ENCODE results near the gene PAGR1.

PAGR1 gene

GRCh38 chr16:29805232-29806098 is 10.5 kb upstream of the PAGR1 start:
- peaks cover 55% of the 10 kb centered on the region for H3K4me1 Mint-ChIP-seq (ENCODE audit: low read depth)
- no peaks in the 10 kb centered on the region for H3K9me3 Mint-ChIP-seq
- peak overlapping the region; percentile 99 for H3K4me3 Mint-ChIP-seq
- intact Hi-C loops (cut with micrococcal nuclease), result loop anchor here (1.0 to 5.0 kb wide), 3 partner anchors 11 to 192 kb away; partner anchors contain the start of genes HIRIP3, INO80E, KIF22 and PAGR1
- H3K27me3 Mint-ChIP-seq, result no peaks in the 10 kb centered on the region
- H3K27ac Mint-ChIP-seq, result peak overlapping the region; percentile 98
- H3K36me3 Mint-ChIP-seq (ENCODE audit: low read depth), result peaks cover 75% of the 10 kb centered on the region

GRCh38 chr16:29806099-29806579 is 9.8 kb upstream of the PAGR1 start, which contains the start of gene MAZ:
Gene MAZ, plus strand, starts transcription at chr16:29806529. Its CDS starts 173 bp downstream, at chr16:29806702.
- Mint-ChIP-seq H3K9me3 (no peaks in the 10 kb centered on the region), H3K27ac (peak within 1 kb of the TSS; percentile 98), H3K36me3 (ENCODE audit: low read depth) (peaks cover 73% of the 10 kb centered on the region), H3K4me3 (peak within 1 kb of the TSS; percentile 99), H3K4me1 (ENCODE audit: low read depth) (peaks cover 62% of the 10 kb centered on the region), H3K27me3 (no peaks in the 10 kb centered on the region)
- intact Hi-C loops (cut with micrococcal nuclease), result loop anchor here (5.0 kb wide), 1 partner anchor 191 kb away; the partner anchor contains the start of genes HIRIP3 and INO80E

- H3K4me3 Mint-ChIP-seq, result peak overlapping the region; percentile 87
- intact Hi-C loops (cut with micrococcal nuclease), result loop anchor here (5.0 kb wide), 1 partner anchor 190 kb away; the partner anchor contains the start of genes HIRIP3 and INO80E
- peaks cover 5% of the 10 kb centered on the region for H3K27me3 Mint-ChIP-seq
- H3K4me1 Mint-ChIP-seq (ENCODE audit: low read depth), result peaks cover 63% of the 10 kb centered on the region
- peaks cover 66% of the 10 kb centered on the region for H3K36me3 Mint-ChIP-seq (ENCODE audit: low read depth)
- H3K9me3 Mint-ChIP-seq, result no peaks in the 10 kb centered on the region
- H3K27ac Mint-ChIP-seq, result peak overlapping the region; percentile 95
Measured at GRCh38 chr16:29806641-29807425, 9.1 kb upstream of the PAGR1 start.

GRCh38 chr16:29807426-29808218 is 8.3 kb upstream of the PAGR1 start:
- Mint-ChIP-seq H3K4me3 (peak overlapping the region; percentile 87), H3K9me3 (no peaks in the 10 kb centered on the region), H3K27ac (peak overlapping the region; percentile 95), H3K4me1 (ENCODE audit: low read depth) (peaks cover 71% of the 10 kb centered on the region), H3K36me3 (ENCODE audit: low read depth) (peaks cover 62% of the 10 kb centered on the region), H3K27me3 (peaks cover 13% of the 10 kb centered on the region)
- intact Hi-C loops (cut with micrococcal nuclease), result loop anchor here (5.0 kb wide), 1 partner anchor 190 kb away; the partner anchor contains the start of genes HIRIP3 and INO80E

DNA sequence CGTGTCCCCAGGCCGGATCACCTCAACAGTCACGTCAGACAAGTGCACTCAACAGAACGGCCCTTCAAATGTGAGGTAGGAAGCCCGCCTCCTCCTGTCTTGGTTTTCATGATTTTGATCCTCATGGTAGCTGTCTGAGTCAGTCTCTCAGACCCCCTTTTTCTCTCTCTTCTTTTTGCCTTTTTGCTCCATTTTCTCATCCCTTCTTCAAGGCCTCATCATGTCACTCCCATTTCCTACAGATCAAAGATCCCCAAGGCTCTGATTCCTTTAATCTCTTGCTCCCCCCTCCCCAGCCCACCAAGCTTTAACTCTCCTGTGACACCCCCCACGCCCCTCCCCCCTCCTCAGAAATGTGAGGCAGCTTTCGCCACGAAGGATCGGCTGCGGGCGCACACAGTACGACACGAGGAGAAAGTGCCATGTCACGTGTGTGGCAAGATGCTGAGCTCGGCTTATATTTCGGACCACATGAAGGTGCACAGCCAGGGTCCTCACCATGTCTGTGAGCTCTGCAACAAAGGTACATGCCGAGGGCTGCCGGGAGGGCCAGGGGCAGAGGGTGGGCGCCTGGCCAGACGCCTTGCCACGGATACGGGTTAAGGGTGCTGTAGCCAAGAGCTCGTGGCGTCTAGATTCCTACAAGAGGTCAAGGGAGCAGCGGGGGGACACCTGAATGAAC is 7.6 kb upstream of the PAGR1 start:
- intact Hi-C loops (cut with micrococcal nuclease), result loop anchor here (5.0 kb wide), 1 partner anchor 189 kb away; the partner anchor contains the start of genes HIRIP3 and INO80E
- Mint-ChIP-seq H3K27ac (peak overlapping the region; percentile 95), H3K9me3 (no peaks in the 10 kb centered on the region), H3K4me1 (ENCODE audit: low read depth) (peaks cover 70% of the 10 kb centered on the region), H3K4me3 (peak overlapping the region; percentile 87), H3K27me3 (peaks cover 20% of the 10 kb centered on the region), H3K36me3 (ENCODE audit: low read depth) (peaks cover 55% of the 10 kb centered on the region)

- Mint-ChIP-seq H3K4me3 (peak overlapping the region; percentile 87), H3K27me3 (peaks cover 29% of the 10 kb centered on the region), H3K36me3 (ENCODE audit: low read depth) (peaks cover 51% of the 10 kb centered on the region), H3K27ac (peak overlapping the region; percentile 95), H3K9me3 (no peaks in the 10 kb centered on the region), H3K4me1 (ENCODE audit: low read depth) (peaks cover 66% of the 10 kb centered on the region)
- intact Hi-C loops (cut with micrococcal nuclease), result loop anchor here (5.0 kb wide), 1 partner anchor 188 kb away; the partner anchor contains the start of genes HIRIP3 and INO80E
Measured at GRCh38 chr16:29809031-29809747, 6.8 kb upstream of the PAGR1 start.

GRCh38 chr16:29809850-29810698 is 5.9 kb upstream of the PAGR1 start:
- intact Hi-C loops (cut with micrococcal nuclease), result loop anchor here (5.0 to 10.0 kb wide), 3 partner anchors 165 to 187 kb away; partner anchors contain the start of genes HIRIP3, INO80E and TAOK2
- peaks cover 45% of the 10 kb centered on the region for H3K36me3 Mint-ChIP-seq (ENCODE audit: low read depth)
- peak overlapping the region; percentile 11 for H3K4me3 Mint-ChIP-seq
- peaks cover 68% of the 10 kb centered on the region for H3K4me1 Mint-ChIP-seq (ENCODE audit: low read depth)
- H3K27ac Mint-ChIP-seq, result peak overlapping the region; percentile 82
- no peaks in the 10 kb centered on the region for H3K9me3 Mint-ChIP-seq
- peaks cover 36% of the 10 kb centered on the region for H3K27me3 Mint-ChIP-seq

DNA sequence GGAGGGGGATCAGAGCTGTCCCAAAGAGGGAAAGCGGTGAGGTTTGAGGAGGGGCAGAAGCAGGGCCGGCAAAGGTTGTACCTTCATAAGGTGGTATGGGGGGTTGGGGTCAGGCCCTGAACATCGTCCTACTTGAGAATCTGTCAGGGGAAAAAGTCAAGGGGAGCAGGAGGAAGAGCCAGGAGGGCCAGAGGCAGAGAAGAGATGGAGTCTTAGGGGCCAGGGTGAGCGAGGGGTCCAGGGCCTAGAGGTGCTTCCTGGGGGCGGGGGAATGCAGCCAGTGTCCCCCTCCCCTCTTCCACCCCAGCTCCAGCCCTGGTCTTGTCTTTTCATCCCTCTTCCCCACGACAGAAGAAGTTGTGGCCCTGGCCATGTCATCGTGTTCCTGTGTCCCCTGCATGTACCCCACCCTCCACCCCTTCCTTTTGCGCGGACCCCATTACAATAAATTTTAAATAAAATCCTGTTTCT is 5.2 kb upstream of the PAGR1 start:
- H3K4me3 Mint-ChIP-seq, result peak overlapping the region; percentile 11
- peak overlapping the region; percentile 82 for H3K27ac Mint-ChIP-seq
- peaks cover 69% of the 10 kb centered on the region for H3K4me1 Mint-ChIP-seq (ENCODE audit: low read depth)
- intact Hi-C loops (cut with micrococcal nuclease), result loop anchor here (10.0 kb wide), 2 partner anchors 164 to 166 kb away; partner anchors contain the start of gene TAOK2
- peaks cover 42% of the 10 kb centered on the region for H3K36me3 Mint-ChIP-seq (ENCODE audit: low read depth)
- no peaks in the 10 kb centered on the region for H3K9me3 Mint-ChIP-seq
- peaks cover 36% of the 10 kb centered on the region for H3K27me3 Mint-ChIP-seq

DNA sequence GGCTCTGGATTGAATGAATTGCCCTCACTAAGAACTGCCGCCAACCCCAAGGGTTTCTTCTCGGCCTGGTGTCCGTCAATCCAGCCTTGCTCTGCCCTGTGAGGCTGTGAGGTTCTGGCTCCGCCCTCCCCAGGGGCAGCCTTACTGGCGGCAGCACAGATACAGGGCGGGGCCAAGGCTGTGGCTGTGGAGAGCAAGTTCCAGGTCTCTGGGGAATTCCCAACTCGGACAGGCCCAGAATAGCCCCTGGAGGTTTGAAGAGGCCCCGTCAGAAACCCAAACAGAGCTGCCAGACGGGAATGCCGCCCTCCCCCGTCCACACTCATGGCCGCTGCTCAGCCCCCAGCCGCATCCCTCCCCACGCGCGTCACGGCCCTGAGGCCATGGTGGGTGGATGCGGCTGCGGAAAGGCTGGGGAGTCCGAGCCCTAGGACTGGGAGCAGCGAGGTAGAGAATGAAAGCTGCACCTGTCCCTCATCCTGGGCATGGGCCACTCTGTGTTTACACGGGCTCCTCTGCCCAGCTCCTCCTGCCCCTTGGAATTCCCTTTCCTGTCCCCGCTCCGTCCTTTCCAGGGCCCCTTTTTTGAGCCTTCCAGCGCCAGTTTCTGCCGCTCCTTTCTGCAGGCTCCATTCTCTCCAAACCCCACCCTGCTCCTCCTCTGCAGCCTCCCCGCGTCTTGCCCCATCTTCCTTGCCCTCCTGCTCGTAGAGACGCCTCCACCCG is 4.6 kb upstream of the PAGR1 start:
- peak overlapping the region; percentile 82 for H3K27ac Mint-ChIP-seq
- intact Hi-C loops (cut with micrococcal nuclease), result loop anchor here (10.0 kb wide), 2 partner anchors 163 to 167 kb away; partner anchors contain the start of gene TAOK2
- H3K9me3 Mint-ChIP-seq, result no peaks in the 10 kb centered on the region
- peaks cover 69% of the 10 kb centered on the region for H3K4me1 Mint-ChIP-seq (ENCODE audit: low read depth)
- H3K27me3 Mint-ChIP-seq, result peaks cover 36% of the 10 kb centered on the region
- H3K4me3 Mint-ChIP-seq, result peak overlapping the region; percentile 78
- H3K36me3 Mint-ChIP-seq (ENCODE audit: low read depth), result peaks cover 48% of the 10 kb centered on the region

DNA sequence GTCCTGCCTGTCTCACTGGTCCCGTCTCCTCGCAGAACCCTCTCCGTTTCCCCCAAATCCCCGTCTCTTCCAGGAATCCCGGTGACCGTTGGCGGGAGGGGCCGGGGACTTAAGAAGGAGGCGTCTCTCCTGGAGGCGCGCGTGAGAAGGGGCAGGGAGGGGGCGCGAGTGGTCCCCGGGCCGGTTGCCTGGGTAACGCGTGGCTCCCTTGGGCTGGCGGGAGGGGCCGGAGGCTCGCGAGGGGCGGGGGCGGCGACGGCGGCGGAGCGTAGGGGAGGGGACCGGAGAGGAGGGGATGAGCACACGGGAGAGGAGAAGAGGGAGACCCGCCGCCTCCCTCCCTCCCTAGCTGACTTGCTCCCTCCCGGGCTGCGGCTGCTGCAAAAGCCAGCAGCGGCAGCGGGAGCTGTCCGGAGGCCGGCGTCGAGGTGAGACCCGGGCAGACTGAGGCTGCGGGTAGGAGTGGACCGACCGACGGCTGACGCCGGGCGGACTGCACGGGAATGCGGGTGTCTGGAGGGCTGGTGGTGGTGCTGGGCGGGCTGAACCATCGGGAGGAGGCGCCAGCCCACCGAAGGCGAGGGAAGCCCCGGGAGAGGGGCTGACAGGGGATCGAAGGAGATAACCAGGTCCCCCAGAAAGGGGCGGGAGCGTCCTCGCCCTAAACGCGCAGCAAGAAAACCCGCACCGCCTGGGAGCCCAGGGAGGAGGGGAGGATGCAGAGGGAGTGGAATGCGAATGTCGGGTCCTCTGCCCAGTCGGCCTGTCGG is 3.9 kb upstream of the PAGR1 start, which contains the start of gene PRRT2:
PRRT2 (plus strand) TSS at position 298 of the 770 bp plus-strand sequence. CDS start 862 bp downstream, outside the sequence.
- peak within 1 kb of the TSS; percentile 78 for H3K4me3 Mint-ChIP-seq
- peaks cover 36% of the 10 kb centered on the region for H3K27me3 Mint-ChIP-seq
- peak within 1 kb of the TSS; percentile 82 for H3K27ac Mint-ChIP-seq
- no peaks in the 10 kb centered on the region for H3K9me3 Mint-ChIP-seq
- H3K4me1 Mint-ChIP-seq (ENCODE audit: low read depth), result peaks cover 74% of the 10 kb centered on the region
- intact Hi-C loops (cut with micrococcal nuclease), result loop anchor here (10.0 kb wide), 2 partner anchors 163 to 167 kb away; partner anchors contain the start of gene TAOK2
- H3K36me3 Mint-ChIP-seq (ENCODE audit: low read depth), result peaks cover 54% of the 10 kb centered on the region
